Breast epithelium (tissue), 4 donors: Measurements from ENCODE around the gene MAN1B1. TPM values are rescaled to one million over a fixed set of nuclear protein-coding genes. Genes with fewer than 3 reads are reported as not detected.

Experiments used
- DNase-seq, 2 donors: peaks; one replicate each; pipeline ENCODE4 v3.0.0-alpha.2; 2019; ENCODE audit warnings: low spot score in 2 of 2
- H3K27ac ChIP-seq, 2 donors: fragments of 200-600 bp; sonication (generic) in 1 of 2; one replicate each; pipeline ENCODE4 v1.5.1; 2016 to 2019; ENCODE audit warnings: mild to moderate bottlenecking in 1 of 2
- H3K27me3 ChIP-seq, 2 donors: fragments of 200-600 bp; sonication (generic) in 1 of 2; one replicate each; pipeline versions ENCODE4 v1.5.1 to v1.6.0; 2017 to 2019; ENCODE audit warnings: control low read depth in 1 of 2, mild to moderate bottlenecking in 1 of 2
- H3K36me3 ChIP-seq: fragments of 200-600 bp; one replicate; pipeline ENCODE4 v1.5.1; 2019
- H3K4me1 ChIP-seq, 2 donors: fragments of 200-600 bp; sonication (generic); one replicate each; pipeline ENCODE4 v1.5.1; 2016 to 2019; ENCODE audit warnings: control low read depth in 1 of 2
- H3K4me3 ChIP-seq, 3 donors: fragments of 200-600 bp; sonication (generic); 1 replicate in 2 of 3; 2 replicates in 1 of 3; pipeline ENCODE4 v1.5.1; 2016 to 2019; ENCODE audit warnings: mild to moderate bottlenecking in 3 of 3, moderate library complexity in 2 of 3
- H3K9me3 ChIP-seq, 2 donors: fragments of 200-600 bp; sonication (generic) in 1 of 2; one replicate each; pipeline ENCODE4 v1.5.1; 2016 to 2019; ENCODE audit warnings: control low read depth in 1 of 2
- POLR2A ChIP-seq: fragments of 450-650 bp; IDR thresholded peaks from one replicate; pipeline ENCODE4 v1.6.1; 2016; ENCODE audit warnings: antibody characterized with exemption, mild to moderate bottlenecking, moderate library complexity
- POLR2AphosphoS5 ChIP-seq, 3 donors: sonication (generic); formaldehyde crosslinking; IDR thresholded peaks; one replicate each; pipeline ENCODE4 v1.6.1; 2017; ENCODE audit warnings: antibody characterized with exemption in 3 of 3
- intact Hi-C: fragments of 100-400 bp; cut with DNase I; formaldehyde crosslinking; loops from one replicate; pipeline ENCODE4 v1.15.1; 2023; ENCODE audit warnings: low total_unique reads
- total RNA-seq, 3 donors: library from RNA; depleted of rRNA; stranded (reverse); fragments of >200 nt; gene quantifications; one replicate each; pipeline ENCODE4 v1.1.0, GENCODE V29; 2016
- TF ChIP-seq, protein P1 (sequence below), 3 donors: fragments of 450-650 bp; IDR thresholded peaks; one replicate each; pipeline ENCODE4 v1.5.1; 2016 to 2017; ENCODE audit warnings: antibody characterized with exemption in 3 of 3, mild to moderate bottlenecking in 3 of 3, moderate library complexity in 3 of 3

The MAN1B1 gene
- total RNA-seq, 3 donors from 2014 or later: 50.1 to 62.8 (median 50.8) TPM

DNA sequence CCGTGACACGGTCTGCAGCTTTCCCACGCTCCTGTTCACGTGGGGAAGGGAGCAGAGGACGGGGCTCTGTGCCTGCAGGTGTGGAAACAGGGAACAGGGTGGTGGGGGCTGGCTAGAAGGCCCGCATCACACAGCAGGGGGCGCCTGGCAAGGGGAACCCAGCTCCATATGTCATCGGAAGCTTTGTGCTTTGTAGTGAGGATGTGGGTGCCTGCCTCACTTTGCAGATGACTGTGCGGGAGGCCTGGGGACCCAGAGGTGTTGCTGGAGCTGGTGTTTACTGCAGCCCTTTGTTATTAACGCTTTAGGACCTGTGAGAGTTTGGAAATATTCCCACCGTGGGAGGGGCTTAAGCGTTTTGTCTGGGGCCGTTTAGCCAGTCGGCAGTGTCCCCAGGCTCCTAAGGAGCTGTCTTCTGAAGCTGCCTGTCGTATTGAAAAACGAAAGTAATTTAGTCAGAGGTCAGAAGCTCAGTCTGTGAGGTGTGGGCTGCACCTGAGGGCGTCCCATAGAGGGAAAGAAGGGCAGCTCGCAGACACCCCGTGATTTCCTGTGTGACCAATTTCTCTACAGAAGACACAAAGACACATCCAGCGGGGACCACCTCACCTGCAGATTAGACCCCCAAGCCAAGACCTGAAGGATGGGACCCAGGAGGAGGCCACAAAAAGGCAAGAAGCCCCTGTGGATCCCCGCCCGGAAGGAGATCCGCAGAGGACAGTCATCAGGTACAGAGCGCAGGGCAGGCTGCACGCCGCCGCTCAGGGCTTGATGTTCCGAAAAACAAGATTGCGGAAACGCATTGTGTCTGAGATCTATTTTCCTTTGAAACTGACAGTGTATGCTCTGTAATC, 9.1 kb downstream of the MAN1B1 start:
- DNase-seq: no peak
- TF ChIP-seq POLR2AphosphoS5 (IDR thresholded peaks at IDR 0.05): no peak
- no peak for TF ChIP-seq POLR2A
- TF ChIP-seq, protein P1, sequence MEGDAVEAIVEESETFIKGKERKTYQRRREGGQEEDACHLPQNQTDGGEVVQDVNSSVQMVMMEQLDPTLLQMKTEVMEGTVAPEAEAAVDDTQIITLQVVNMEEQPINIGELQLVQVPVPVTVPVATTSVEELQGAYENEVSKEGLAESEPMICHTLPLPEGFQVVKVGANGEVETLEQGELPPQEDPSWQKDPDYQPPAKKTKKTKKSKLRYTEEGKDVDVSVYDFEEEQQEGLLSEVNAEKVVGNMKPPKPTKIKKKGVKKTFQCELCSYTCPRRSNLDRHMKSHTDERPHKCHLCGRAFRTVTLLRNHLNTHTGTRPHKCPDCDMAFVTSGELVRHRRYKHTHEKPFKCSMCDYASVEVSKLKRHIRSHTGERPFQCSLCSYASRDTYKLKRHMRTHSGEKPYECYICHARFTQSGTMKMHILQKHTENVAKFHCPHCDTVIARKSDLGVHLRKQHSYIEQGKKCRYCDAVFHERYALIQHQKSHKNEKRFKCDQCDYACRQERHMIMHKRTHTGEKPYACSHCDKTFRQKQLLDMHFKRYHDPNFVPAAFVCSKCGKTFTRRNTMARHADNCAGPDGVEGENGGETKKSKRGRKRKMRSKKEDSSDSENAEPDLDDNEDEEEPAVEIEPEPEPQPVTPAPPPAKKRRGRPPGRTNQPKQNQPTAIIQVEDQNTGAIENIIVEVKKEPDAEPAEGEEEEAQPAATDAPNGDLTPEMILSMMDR (IDR thresholded peaks at IDR 0.05): no peak
- no peaks in the 10 kb centered on the region for H3K4me1 ChIP-seq
- no peak overlapping the region for H3K4me3 ChIP-seq
- no peaks in the 10 kb centered on the region for H3K27me3 ChIP-seq
- intact Hi-C loops: no loop called here
- H3K9me3 ChIP-seq: no peaks in the 10 kb centered on the region
- H3K27ac ChIP-seq: no peak overlapping the region
- H3K36me3 ChIP-seq: peaks cover 6% of the 10 kb centered on the region

DNA sequence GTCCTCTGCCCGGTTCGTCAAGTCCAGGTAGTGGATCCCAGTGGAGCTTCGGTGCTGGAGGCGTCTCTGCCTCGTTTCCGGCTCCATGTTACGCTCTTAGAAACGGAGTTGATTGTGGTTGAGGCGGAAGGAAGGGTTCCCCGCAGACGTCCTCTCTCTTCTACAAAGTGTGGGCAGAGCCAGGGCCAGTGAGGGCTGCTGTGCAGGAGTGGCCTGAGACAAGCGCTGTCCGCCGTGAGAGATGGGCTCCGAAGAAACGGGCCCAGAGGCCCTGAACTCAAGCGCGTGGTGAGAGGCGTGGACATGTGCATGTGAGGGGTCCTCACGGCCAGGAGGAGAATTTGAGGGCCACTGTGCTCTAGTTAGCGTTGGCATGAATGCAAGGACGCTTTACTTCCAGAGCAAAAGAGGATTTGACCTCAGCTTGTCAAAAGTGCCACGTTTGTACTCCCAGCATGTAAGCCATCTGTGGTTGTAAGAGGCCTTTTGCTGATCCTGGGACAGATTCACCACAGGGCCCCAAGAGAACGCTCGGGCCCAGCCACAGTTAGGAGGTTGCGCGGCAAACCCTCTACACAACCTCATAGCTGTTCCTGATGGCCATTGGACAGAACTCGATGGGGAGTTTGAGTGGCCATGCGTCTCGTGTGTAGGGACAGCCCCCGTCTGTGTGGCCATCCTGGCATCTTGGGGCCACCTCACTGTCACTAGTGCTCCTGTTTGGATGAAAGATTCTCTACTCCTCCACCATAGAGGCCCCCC, 10.2 kb downstream of the MAN1B1 start:
- TF ChIP-seq POLR2AphosphoS5 (IDR thresholded peaks at IDR 0.05): no peak
- TF ChIP-seq POLR2A: no peak
- TF ChIP-seq, protein P1 (IDR thresholded peaks at IDR 0.05): no peak
- H3K36me3 ChIP-seq: peaks cover 6% of the 10 kb centered on the region
- no peaks in the 10 kb centered on the region for H3K4me1 ChIP-seq
- H3K9me3 ChIP-seq: no peaks in the 10 kb centered on the region
- no peak overlapping the region for H3K27ac ChIP-seq
- H3K4me3 ChIP-seq: no peak overlapping the region
- no peak for DNase-seq
- no peaks in the 10 kb centered on the region for H3K27me3 ChIP-seq
- intact Hi-C loops: no loop called here

DNA sequence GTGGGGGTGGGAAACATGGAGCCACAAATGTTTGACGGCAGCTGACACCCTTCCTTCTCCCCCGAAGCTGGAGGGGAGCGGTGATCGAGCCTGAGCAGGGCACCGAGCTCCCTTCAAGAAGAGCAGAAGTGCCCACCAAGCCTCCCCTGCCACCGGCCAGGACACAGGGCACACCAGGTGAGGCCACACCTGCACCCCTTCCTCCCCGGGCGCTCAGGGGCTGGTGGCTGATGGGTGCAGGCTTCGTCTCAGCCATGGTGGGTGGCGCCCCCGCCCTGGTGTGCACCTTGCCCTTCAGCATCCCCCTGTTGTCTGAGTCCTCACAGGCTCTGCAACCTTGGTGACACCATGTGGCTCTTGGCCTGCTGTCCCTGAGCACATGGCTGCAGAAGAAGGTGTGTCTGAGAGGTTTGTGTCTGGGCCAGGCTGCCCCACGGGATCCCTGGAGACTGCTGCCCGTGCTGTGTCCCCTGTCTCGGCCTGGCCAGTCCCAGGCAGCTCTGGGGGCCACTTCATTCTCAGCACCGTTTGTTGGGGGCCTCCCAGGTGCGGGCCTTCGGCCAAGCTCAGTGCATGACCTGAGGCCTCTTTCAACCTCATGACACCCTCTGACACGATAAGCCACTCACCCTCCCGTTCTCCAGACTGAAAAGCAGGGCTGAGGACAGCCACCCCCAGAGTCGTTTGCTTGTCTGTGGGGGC, 11.1 kb downstream of the MAN1B1 start:
- H3K27me3 ChIP-seq: no peaks in the 10 kb centered on the region
- intact Hi-C loops: no loop called here
- TF ChIP-seq, protein P1 (IDR thresholded peaks at IDR 0.05): no peak
- TF ChIP-seq POLR2A (no peak), POLR2AphosphoS5 (IDR thresholded peaks at IDR 0.05) (no peak)
- H3K4me1 ChIP-seq: no peaks in the 10 kb centered on the region
- no peak overlapping the region for H3K4me3 ChIP-seq
- H3K36me3 ChIP-seq: peaks cover 6% of the 10 kb centered on the region
- H3K27ac ChIP-seq: no peak overlapping the region
- no peaks in the 10 kb centered on the region for H3K9me3 ChIP-seq
- no peak for DNase-seq

DNA sequence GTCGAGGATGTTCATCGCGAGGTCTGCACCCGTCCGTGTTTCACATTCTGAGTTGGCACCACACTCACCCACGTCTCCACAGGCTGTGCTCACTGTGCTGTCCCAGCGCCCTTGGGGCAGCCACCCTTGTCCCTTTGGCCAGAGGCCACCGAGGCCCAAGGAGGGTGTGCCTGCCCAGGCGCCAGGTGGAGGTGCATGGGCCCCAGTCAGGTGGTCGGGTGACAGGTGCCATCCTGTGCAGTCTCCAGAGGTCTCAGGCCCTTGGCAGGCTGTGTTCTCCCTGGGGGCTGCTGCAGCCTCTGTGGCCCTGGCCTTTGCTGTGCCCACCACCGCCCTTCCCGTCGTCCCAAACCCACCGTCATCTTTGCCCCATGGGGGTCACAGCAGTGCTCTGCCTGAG, 12.4 kb downstream of the MAN1B1 start:
- no peaks in the 10 kb centered on the region for H3K9me3 ChIP-seq
- H3K4me1 ChIP-seq: no peaks in the 10 kb centered on the region
- intact Hi-C loops: no loop called here
- TF ChIP-seq, protein P1 (IDR thresholded peaks at IDR 0.05): no peak
- H3K36me3 ChIP-seq: peaks cover 6% of the 10 kb centered on the region
- no peak overlapping the region for H3K27ac ChIP-seq
- H3K27me3 ChIP-seq: no peaks in the 10 kb centered on the region
- H3K4me3 ChIP-seq: no peak overlapping the region
- DNase-seq: no peak
